Cardiac muscle cell (in vitro differentiated cells and primary cell): ENCODE results near the gene PRR16. TPM values are rescaled to one million over a fixed set of nuclear protein-coding genes. Genes with fewer than 3 reads are reported as not detected.
A peak's percentile ranks its signal among the peaks of the same experiment; 100 is the strongest.
"Not testable (repeated sequence)": the region's sequence is repeated elsewhere in the genome, so short reads cannot be mapped to it uniquely, and the experiment has no call there.

ENCODE experiments used
- DNase-seq, 2 donors: peaks; one replicate each; pipeline versions ENCODE4 v3.0.0 to v3.0.0-alpha.2; 2010 to 2017; ENCODE audit warnings: low read depth in 1 of 2, low spot score in 1 of 2
- H3K27ac ChIP-seq: fragments of 200-600 bp; sonication (generic); 2 replicates; pipeline ENCODE4 v1.5.1; 2016
- H3K27me3 ChIP-seq: fragments of 200-600 bp; sonication (generic); 2 replicates; pipeline ENCODE4 v1.6.0; 2016; ENCODE audit warnings: control low read depth
- H3K36me3 ChIP-seq: fragments of 200-600 bp; sonication (generic); 2 replicates; pipeline ENCODE4 v1.5.1; 2016; ENCODE audit warnings: control low read depth
- H3K4me1 ChIP-seq: fragments of 200-600 bp; sonication (generic); 2 replicates; pipeline ENCODE4 v1.8.1; 2017; ENCODE audit warnings: low read depth, mild to moderate bottlenecking, mixed run types
- H3K4me3 ChIP-seq: fragments of 200-600 bp; sonication (generic); 2 replicates; pipeline ENCODE4 v1.5.1; 2016; ENCODE audit warnings: mild to moderate bottlenecking
- H3K9me3 ChIP-seq: fragments of 200-600 bp; sonication (generic); 2 replicates; pipeline ENCODE4 v1.5.1; 2017; ENCODE audit warnings: low read depth, mild to moderate bottlenecking, control low read depth
- polyA plus RNA-seq: library from polyadenylated mRNA; unstranded; fragments of >200 nt; fragmentation: Nextera tagmentation; extraction: Ambion mirVana; gene quantifications from 2 replicates; pipeline ENCODE4 v1.2.1, GENCODE V29; 2016
- total RNA-seq: library from RNA; depleted of rRNA; stranded (reverse); fragments of >200 nt; gene quantifications from 2 replicates; pipeline ENCODE4 v1.2.3, GENCODE V29; 2016
- TF ChIP-seq, protein P1 (sequence below): IDR thresholded peaks from 2 replicates; pipeline ENCODE4 v1.5.1; 2012; ENCODE audit warnings: low read depth, mild to moderate bottlenecking, low read length

The PRR16 gene
- total RNA-seq (2.3 and 3.8 TPM in 2 replicates), polyA plus RNA-seq (1.2 and 5.4 TPM in 2 replicates)

DNA sequence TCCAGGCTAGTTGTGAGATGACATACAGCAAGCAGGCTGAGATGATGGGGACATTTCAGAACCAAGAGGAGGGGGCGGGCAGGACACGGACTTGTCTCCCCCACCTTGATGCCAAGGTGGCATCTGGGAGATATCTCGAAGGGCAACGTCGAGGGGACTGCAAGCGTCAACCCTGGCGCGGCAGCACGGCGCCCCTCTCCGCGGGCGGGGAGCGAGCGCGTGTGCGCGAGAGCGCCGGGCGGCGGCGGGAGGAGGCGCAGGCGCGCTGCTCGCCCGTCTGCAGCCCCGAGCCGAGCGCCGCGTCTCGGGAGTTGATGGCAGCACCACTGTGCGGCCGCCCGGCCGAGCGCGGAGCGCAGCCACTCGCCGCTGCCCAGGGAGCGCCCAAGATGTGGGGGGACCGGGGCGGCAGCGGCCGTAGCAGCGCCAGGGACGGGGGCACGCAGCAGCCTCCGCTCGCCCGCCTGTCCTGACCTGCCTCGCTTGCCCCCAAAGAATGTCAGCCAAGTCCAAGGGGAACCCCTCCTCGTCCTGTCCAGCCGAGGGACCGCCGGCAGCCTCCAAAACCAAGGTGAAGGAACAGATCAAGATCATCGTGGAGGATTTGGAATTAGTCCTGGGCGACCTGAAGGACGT lies at the start of gene PRR16:
Gene PRR16, plus strand, starts transcription at position 310 of the 636 bp plus-strand sequence.
- Histone ChIP-seq H3K4me3 (peak within 1 kb of the TSS; percentile 49), H3K4me1 (no peaks in the 10 kb centered on the region), H3K27ac (no peak within 1 kb of the TSS), H3K9me3 (no peaks in the 10 kb centered on the region), H3K36me3 (no peaks in the 10 kb centered on the region), H3K27me3 (peaks cover 41% of the 10 kb centered on the region)
- peak; percentile 76 to 88 for DNase-seq
- TF ChIP-seq, protein P1, sequence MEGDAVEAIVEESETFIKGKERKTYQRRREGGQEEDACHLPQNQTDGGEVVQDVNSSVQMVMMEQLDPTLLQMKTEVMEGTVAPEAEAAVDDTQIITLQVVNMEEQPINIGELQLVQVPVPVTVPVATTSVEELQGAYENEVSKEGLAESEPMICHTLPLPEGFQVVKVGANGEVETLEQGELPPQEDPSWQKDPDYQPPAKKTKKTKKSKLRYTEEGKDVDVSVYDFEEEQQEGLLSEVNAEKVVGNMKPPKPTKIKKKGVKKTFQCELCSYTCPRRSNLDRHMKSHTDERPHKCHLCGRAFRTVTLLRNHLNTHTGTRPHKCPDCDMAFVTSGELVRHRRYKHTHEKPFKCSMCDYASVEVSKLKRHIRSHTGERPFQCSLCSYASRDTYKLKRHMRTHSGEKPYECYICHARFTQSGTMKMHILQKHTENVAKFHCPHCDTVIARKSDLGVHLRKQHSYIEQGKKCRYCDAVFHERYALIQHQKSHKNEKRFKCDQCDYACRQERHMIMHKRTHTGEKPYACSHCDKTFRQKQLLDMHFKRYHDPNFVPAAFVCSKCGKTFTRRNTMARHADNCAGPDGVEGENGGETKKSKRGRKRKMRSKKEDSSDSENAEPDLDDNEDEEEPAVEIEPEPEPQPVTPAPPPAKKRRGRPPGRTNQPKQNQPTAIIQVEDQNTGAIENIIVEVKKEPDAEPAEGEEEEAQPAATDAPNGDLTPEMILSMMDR: peak; percentile 11

DNA sequence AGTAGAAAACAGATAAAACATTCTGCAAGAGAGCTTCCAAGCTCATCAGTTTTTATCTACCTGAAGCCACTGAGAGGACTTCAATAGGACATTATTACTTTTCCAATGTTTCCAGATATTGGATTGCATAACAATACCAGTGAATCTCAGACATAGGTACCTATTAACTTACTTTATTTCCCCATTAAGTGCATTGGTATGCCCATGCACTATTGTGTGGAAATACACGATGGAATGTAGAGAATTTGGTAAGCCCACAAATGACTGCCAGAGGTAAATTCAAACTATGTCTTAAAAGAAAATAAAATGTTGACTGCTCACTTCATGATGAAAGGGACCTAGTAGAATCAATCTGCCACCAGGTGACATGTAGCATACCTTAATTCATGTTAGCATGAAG lies 48.1 kb upstream of the PRR16 start:
- Histone ChIP-seq H3K4me3 (no peak overlapping the region), H3K27ac (no peak overlapping the region), H3K9me3 (no peaks in the 10 kb centered on the region), H3K27me3 (no peaks in the 10 kb centered on the region), H3K36me3 (no peaks in the 10 kb centered on the region), H3K4me1 (no peaks in the 10 kb centered on the region)
- no peak for DNase-seq
- TF ChIP-seq, protein P1: no peak

DNA sequence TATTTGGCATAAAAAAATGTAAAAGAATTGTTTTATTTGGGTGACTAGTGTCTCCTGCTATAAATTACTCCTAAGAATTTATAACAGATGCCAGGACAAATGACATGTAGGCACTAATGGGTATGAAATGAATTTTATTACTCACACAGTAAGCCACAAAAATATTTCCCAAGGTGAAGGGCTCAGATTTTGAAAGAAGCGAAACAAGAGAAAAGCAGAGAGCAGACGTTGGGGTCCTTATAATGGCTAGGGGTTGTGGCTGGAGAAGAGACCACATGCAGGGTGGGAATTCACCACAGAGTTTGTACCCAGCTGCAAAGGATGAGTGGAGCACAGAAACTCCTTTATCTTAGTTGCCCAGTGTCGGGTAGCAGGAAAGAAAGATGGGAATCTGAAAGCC lies 45.0 kb upstream of the PRR16 start:
- no peaks in the 10 kb centered on the region for H3K4me1 ChIP-seq
- no peaks in the 10 kb centered on the region for H3K9me3 ChIP-seq
- no peaks in the 10 kb centered on the region for H3K27me3 ChIP-seq
- H3K27ac ChIP-seq: no peak overlapping the region
- no peak overlapping the region for H3K4me3 ChIP-seq
- TF ChIP-seq, protein P1: no peak
- no peaks in the 10 kb centered on the region for H3K36me3 ChIP-seq
- no peak for DNase-seq

DNA sequence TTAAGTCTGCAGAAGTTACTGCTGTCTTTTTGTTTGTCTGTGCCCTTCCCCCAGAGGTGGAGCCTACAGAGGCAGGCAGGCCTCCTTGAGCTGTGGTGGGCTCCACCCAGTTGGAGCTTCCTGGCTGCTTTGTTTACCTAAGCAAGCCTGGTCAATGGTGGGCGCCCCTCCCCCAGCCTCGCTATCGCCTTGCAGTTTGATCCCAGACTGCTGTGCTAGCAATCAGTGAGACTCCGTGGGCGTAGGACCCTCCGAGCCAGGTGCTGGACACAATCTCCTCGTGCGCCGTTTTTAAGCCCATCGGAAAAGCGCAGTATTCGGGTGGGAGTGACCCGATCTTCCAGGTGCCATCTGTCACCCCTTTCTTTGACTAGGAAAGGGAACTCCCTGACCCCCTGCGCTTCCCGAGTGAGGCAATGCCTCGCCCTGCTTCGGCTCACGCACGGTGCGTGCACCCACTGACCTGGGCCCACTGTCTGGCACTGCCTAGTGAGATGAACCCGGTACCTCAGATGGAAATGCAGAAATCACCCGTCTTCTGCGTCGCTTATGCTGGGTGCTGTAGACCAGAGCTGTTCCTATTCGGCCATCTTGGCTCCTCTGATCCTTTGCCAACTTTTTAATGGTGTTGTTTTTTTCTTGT lies 37.3 kb upstream of the PRR16 start:
- H3K4me3 ChIP-seq, H3K27ac ChIP-seq, H3K4me1 ChIP-seq, DNase-seq, H3K36me3 ChIP-seq, H3K27me3 ChIP-seq, H3K9me3 ChIP-seq: not testable (repeated sequence)

DNA sequence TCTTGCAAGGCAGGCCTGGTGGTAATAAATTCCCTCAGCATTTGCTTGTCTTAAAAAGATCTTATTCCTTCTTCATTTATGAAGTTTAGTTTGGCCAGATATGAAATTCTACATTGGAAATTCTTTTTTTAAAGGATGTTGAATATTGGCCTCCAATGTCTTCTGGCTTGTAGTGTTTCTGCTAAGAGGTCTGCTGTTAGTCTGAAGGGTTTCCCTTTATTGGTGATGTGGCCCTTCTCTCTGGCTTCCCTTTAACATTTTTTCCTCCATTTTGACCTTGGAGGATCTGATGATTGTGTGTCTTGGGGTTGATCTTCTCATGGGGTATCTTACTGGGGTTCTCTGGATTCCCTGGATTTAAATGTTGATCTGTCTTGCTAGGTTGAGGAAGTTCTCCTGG lies 33.5 kb upstream of the PRR16 start:
- Histone ChIP-seq H3K9me3 (no peaks in the 10 kb centered on the region), H3K4me1 (no peaks in the 10 kb centered on the region), H3K36me3 (no peaks in the 10 kb centered on the region), H3K27me3 (no peaks in the 10 kb centered on the region), H3K27ac (no peak overlapping the region), H3K4me3 (no peak overlapping the region)
- DNase-seq: no peak
- TF ChIP-seq, protein P1: no peak

DNA sequence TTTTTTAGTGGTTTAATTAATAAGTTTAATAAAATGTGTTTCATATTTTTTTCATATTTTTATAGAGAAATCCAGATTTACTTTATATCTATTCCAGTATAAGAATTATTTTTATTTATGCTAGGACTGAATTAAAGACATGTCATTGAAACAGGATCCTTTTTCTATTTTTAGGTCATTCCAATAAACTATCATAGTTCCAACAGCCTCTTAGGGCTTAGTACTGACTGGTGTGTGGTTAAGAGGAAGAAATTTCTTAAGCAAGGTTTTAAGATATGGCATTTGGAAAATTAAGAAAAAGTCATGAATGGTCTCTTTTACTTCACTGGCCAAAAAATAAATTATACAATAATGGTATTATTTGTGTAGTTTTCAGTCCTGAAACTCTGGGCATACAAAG lies 31.2 kb upstream of the PRR16 start:
- DNase-seq: no peak
- TF ChIP-seq, protein P1: no peak

More for the DNA sequence above, 31.2 kb upstream of the PRR16 start:
- H3K4me3 ChIP-seq: no peak overlapping the region
- no peaks in the 10 kb centered on the region for H3K4me1 ChIP-seq
- H3K27ac ChIP-seq: no peak overlapping the region
- H3K27me3 ChIP-seq: no peaks in the 10 kb centered on the region
- no peaks in the 10 kb centered on the region for H3K9me3 ChIP-seq
- no peaks in the 10 kb centered on the region for H3K36me3 ChIP-seq
